GM21737 (cell line): Measurements from ENCODE around the gene MYO1E.
A peak's percentile ranks its signal among the peaks of the same experiment; 100 is the strongest.
"Not testable (repeated sequence)": the region's sequence is repeated elsewhere in the genome, so short reads cannot be mapped to it uniquely, and the experiment has no call there.

ENCODE experiments used
- ATAC-seq: cut with Tn5 transposase; IDR thresholded peaks from one replicate; pipeline ENCODE4 v1.9.1; 2021; ENCODE audit warnings: mild to moderate bottlenecking, moderate library complexity; ENCODE audit not compliant: unreplicated experiment

Gene MYO1E

GRCh38 chr15:59148153-59148833, 224.4 kb downstream of the MYO1E start:
- no peak for ATAC-seq

- ATAC-seq = no peak
Observed at GRCh38 chr15:59147666-59148065, 225.0 kb downstream of the MYO1E start.

- not testable (repeated sequence) for ATAC-seq
Observed at GRCh38 chr15:59144594-59144993, 228.1 kb downstream of the MYO1E start.

- ATAC-seq = no peak
Observed at GRCh38 chr15:59143281-59143680, 229.4 kb downstream of the MYO1E start.

GRCh38 chr15:59140422-59141226, 232.0 kb downstream of the MYO1E start:
- ATAC-seq = no peak

GRCh38 chr15:59138243-59138642, 234.4 kb downstream of the MYO1E start:
- ATAC-seq = peak; percentile 50

GRCh38 chr15:59137566-59137965, 235.1 kb downstream of the MYO1E start:
- ATAC-seq = no peak

GRCh38 chr15:59133929-59134427, 238.7 kb downstream of the MYO1E start:
- no peak for ATAC-seq

- no peak for ATAC-seq
Observed at GRCh38 chr15:59131969-59132562, 240.6 kb downstream of the MYO1E start.

GRCh38 chr15:59131456-59131855, 241.2 kb downstream of the MYO1E start:
- ATAC-seq = no peak

- ATAC-seq = not testable (repeated sequence)
Observed at GRCh38 chr15:59127255-59127654, 245.4 kb downstream of the MYO1E start.

GRCh38 chr15:59125683-59126082, 247.0 kb downstream of the MYO1E start:
- ATAC-seq = not testable (repeated sequence)

- no peak for ATAC-seq
Observed at GRCh38 chr15:59124261-59124660, 248.4 kb downstream of the MYO1E start.

GRCh38 chr15:59120937-59121336, 251.7 kb downstream of the MYO1E start:
- ATAC-seq = no peak

GRCh38 chr15:59119625-59120024, 253.0 kb downstream of the MYO1E start:
- ATAC-seq = no peak

GRCh38 chr15:59116771-59117170, 255.9 kb downstream of the MYO1E start:
- ATAC-seq = no peak

GRCh38 chr15:59116141-59116540, 256.5 kb downstream of the MYO1E start:
- ATAC-seq = no peak

- no peak for ATAC-seq
Observed at GRCh38 chr15:59115047-59115446, 257.6 kb downstream of the MYO1E start.

- ATAC-seq = no peak
Observed at GRCh38 chr15:59111251-59111650, 261.4 kb downstream of the MYO1E start.

GRCh38 chr15:59105854-59106253, 266.8 kb downstream of the MYO1E start:
- ATAC-seq = no peak

- peak; percentile 97 for ATAC-seq
Observed at GRCh38 chr15:59104912-59105732, 267.5 kb downstream of the MYO1E start, which contains the start of gene CCNB2. CCNB2 (plus strand) TSS chr15:59105146; CDS start chr15:59105269, 123 bp downstream.
